Measurements from ENCODE around the gene ZNF536.
"Not testable (repeated sequence)": the region's sequence is repeated elsewhere in the genome, so short reads cannot be mapped to it uniquely, and the experiment has no call there.

ZNF536 gene

DNA sequence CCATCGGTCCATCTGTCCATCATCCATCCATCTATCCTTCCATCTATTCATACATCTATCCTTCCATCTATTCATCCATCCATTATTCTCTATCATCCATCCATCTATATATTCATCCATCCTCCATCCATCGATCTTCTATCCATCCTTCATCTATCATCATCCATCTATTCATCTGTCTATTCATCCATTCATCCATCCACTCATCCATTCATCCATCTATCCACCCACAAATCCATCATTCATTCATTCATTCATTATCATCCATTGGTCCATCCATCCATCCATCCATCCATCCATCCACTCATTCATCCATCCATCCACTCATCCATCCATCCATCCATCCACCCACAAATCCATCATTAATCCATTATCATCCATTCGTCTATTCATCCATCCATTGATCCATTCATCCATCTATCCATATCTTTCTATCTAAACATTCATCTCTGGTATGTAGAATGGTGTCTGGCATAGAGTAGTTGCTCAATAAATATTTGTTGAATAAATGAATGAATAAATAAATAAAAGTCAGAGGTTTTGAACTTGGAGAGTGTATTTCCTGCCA lies 36.6 kb downstream of the ZNF536 start:
- no peak for DNase-seq (ENCODE audit: extremely low read depth in 1 of 2, low read depth in 1 of 2)

DNA sequence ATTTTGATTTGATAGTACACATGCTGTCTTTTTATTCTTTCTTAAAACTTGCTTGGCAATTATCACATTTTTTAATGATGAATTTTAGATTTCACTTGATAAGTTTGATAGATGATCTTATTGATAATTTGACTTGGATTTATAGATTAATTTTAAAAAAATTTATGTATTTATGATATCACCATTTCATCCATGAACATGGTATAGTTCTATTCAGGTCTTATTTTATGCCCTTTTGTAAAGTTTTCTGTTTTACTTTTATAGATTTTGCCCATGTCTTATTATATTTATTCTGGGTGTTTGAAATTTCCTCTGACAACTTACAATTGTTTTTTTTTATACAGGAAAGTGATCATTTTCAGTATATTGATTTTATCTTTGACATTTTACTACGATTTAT lies 39.5 kb downstream of the ZNF536 start:
- no peak for DNase-seq (ENCODE audit: extremely low read depth in 1 of 2, low read depth in 1 of 2)

DNA sequence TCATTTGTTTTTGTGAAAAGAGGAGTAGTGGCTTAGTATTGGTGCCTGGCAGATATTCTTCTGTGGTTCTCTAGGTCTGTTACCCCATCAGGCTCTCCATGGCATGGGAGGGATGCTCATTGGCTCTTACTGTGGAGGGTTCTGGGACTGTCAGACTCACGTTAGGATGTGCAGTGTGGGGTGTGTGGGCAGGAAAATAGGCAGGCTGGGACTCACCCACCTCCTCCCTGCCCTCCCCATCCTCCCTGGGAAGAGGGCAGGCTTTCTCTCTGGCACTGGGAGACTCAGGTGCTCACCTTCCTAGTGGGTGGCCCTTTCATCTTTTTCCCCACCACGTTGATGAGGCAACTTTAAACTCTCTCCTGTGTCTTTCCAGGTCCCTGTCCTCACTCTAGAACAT lies 44.2 kb downstream of the ZNF536 start:
- no peak for DNase-seq (ENCODE audit: extremely low read depth in 1 of 2, low read depth in 1 of 2)

DNA sequence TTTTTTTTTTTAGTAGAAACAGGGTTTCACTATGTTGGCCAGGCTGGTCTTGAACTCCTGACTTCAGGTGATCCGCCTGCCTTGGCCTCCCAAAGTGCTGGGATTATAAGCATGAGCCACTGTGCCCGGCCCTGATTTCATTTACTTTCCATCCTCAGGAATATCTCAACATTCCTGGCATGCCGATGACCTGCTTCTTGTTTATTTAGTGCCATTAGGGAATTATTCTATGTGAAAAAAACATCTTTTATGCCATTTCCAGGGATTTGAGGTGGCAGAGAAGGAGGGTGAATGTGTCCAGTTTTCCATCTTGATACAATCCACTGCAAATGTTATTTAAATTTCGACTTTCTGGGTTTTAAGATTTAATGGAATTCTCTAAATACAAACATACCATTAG lies 45.0 kb downstream of the ZNF536 start:
- not testable (repeated sequence) for DNase-seq (ENCODE audit: extremely low read depth in 1 of 2, low read depth in 1 of 2)

DNA sequence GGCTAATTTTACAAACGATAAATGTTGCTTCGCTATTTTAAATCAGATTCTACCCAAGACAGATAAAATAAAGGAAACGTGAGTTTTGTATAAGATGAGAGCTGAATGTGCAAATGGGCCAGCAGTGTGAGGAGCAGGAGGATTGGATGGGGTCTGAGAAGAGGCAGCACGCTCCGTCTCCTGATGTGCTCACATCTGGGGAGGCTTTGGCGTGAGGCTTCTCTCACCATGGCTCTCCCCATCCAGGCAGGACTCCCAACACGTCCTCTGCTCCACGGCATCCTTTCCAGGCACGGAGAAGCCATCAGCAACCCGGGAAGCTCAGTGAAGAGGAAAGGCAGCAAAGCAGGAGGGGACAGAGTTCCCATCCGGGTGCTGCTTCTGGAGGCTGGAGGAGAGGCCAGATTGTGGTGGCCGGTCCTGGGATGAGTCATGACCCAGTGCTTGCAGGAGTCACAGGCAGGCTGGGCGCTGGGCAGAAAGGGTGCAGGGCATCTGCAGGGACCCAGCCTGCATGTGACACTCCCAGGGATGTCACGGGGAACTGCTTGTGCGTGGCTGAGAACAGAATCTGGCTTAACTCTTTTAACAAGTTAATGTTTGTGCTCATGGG lies 47.5 kb downstream of the ZNF536 start:
- DNase-seq (ENCODE audit: extremely low read depth in 1 of 2, low read depth in 1 of 2), result no peak

DNA sequence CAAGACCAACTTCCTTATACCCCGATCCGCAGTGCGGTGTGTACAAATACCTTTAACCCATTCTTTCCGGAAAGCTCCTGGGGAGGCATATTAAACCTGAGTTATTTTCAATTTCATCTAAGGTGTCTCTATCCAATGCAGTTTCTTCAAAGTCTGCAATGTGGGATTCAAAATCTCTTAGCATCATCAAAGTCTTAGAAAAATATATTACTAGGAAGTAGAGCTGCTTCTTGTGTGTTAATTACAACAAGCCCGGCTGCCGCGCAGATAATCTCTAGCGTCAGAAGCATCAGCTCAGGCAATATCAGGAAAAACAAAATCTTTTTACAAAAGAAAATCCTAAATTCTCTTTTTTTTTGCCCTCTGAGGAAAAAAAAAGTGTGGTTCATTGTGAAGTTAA lies 48.1 kb downstream of the ZNF536 start:
- DNase-seq (ENCODE audit: extremely low read depth in 1 of 2, low read depth in 1 of 2), result no peak

DNA sequence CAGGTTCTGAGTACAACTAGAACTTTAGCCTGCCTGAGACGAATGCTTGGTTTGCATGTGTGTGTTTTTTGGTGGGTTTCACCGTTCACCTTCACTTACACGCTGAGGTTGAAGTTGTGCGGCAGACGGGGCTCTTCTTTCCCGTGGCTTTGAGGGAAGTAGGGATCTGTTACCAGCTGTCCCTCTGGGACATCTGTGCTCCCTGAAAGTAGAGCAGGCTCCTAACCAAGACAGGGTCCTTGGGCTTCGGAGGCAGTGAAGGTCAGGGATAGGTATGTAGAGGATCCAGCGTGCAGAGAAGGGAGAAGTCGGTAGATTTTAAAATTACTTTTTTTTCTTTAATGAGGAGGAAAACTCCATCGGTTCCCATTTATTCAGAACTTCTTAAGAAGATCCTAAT lies 48.7 kb downstream of the ZNF536 start:
- DNase-seq (ENCODE audit: extremely low read depth in 1 of 2, low read depth in 1 of 2), result no peak

DNA sequence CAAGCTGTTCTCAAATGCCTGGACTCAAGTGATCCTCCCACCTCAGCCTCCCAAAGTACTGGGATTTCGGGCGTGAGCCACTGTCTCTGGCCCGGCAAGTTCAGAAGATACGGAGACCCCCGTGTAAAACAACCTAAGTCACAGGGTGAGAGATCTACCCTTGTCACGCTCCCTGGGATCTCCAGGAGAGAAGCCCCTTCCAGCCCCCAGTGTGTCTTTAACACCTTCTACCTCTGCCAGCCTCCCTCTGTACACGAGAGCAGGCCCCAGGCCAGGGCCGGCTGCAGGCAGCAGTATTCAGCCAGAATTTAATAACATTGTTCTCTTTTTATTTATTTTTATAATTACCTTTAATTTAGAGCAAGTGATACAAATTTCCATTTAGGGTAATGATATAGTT lies 49.4 kb downstream of the ZNF536 start:
- no peak for DNase-seq (ENCODE audit: extremely low read depth in 1 of 2, low read depth in 1 of 2)

DNA sequence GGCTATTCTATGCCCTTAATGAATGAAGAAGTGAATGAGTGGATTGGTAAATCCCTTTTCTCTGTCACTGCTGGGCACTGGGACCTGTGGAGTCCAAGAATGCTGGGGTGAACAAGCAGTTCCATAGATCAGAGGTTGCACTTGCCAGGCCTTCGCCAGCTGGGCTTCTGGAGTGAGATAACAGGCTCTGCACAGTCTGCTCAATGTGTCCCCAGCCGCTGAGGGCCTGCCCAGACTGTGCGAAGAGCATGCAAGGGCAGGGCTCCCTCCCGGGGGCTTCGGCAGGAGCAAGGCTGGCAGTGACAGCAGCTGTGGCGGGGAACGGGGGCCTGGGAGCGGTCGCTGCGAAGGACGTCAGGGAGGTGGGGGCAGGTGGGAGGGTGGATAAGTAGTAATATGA lies 51.3 kb downstream of the ZNF536 start:
- no peak for DNase-seq (ENCODE audit: extremely low read depth in 1 of 2, low read depth in 1 of 2)

DNA sequence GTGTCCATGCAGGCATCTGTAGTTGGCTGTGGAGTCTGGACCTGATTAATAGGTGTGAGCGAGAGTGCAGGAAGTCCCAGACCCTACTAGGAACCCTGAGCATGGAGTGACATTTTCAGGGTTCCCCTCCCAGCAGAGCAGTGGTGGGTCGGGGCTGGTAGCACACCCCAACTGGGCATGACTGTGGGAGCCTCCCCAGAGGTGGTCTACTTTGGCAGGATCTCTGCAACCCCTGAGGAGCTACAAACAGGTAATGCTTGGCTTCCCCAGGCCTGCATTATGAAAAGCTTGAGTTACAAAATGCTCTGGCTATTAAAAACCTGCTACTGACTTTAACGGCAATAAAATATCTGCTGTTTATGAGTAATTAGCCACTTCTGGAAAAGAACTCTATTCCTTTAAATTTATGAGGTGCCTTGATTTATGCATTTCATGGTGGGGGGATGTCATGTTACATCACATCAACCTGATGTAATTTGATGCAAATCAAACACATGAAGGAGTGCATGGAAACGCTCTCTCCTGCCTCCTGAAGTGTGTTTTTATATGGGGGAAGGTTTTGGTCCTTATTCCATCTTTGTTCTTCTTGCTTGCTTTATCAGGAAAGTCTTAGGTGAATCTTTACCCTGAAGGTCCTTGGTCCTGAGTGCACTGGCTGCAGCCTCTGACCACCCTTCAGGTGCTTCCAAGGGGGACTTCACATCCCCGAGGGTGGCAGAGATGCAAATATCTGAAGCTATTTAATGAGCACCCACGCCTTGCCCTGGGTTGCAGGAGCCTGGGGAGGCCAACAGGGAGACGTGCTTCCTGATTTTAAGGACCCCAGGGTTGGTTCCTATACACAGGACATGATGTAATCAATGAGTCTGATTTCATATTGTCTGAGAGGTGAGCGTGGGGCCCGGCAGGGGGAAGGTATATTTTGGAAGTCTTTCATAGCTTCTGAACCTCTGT lies 54.0 kb downstream of the ZNF536 start:
- no peak for DNase-seq (ENCODE audit: extremely low read depth in 1 of 2, low read depth in 1 of 2)

DNA sequence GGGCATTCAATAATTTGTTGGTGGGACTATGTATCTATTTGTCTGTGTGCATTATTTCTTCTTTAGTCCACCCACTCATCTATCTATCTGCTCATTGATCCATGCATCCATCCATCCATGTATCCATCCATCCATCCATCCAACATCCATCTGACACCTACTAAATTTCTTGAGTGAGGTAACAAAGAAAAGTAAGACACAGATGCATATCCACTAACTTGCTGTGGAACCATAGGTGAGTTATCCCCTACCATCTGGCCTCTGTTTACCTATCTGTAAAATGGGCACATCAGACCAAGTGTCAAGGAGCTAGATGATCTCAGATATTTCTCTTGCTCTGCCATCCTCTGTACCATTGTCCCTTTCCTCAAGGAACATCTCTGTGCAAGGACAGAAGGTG lies 54.7 kb downstream of the ZNF536 start:
- no peak for DNase-seq (ENCODE audit: extremely low read depth in 1 of 2, low read depth in 1 of 2)

DNA sequence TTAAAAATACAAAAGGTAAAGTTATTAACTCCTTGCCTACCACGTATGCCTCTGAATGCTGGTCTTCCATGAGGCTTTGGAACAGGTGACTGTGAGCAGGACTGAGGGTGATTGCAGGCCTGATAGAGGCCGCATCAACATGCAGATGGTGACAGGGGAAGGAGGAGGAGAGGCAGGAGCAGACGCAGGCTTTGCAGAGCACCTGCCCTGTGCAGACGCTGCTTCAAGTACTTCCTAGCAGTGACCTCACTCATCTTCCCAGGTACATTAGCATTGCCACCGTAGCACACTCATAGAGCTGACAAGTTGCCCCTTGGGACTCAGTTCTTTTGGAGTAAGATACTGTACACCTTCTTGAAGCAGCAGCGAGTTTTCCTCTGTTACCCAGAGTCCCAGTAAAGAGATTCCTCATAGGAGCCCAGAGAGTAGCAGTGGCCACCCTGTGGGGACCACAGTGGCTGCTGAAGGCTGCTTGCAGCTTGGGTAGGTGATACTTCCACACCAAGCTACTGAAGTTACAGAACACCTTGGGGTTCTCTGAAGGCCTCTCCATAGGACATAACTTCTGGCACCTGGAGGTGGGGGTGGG lies 56.0 kb downstream of the ZNF536 start:
- no peak for DNase-seq (ENCODE audit: extremely low read depth in 1 of 2, low read depth in 1 of 2)

DNA sequence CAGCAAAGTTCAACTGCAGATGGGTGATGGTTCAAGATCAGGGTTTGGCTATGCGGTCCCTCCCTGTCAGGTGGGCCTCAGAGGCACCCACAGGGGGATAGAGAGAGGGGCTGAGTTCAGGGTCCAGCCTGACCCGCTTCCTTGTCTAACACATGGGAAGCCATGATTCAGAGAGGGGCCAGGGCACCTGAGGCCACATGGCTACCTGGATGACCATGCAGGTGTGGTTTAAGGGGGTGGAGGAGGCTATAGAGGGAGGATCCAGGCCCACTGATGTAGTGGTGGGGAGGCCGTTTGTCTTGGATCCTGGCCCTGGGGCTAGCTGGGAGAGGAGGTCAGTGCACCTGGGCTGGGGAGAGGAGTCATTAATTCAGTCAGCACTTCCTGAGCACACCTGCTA lies 56.7 kb downstream of the ZNF536 start:
- DNase-seq (ENCODE audit: extremely low read depth in 1 of 2, low read depth in 1 of 2), result no peak

DNA sequence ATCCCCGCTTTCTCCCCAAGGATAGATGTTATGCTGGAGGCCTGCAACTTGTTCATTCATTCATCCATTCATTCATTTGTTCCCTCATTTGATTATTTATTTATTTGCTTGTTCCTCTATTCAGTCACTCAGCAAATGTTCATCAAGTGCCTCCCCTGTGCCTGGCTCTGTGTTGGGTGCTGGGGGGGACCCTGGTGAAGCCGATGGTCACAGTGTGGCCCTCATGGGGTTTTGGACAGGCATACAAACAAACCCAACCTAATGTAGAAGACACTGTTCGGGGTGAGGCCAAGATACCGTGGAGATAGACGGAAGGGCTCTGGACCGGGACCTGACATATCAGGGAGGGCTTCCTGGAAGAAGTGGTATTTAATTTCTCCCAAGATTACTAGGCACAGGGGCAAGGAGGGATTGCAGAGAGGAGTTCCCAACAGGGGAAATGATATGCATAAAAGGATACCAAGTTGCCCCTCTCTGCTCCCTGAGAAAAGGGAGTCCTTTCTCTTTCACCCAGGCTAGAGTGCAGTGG lies 58.1 kb downstream of the ZNF536 start:
- no peak for DNase-seq (ENCODE audit: extremely low read depth in 1 of 2, low read depth in 1 of 2)

DNA sequence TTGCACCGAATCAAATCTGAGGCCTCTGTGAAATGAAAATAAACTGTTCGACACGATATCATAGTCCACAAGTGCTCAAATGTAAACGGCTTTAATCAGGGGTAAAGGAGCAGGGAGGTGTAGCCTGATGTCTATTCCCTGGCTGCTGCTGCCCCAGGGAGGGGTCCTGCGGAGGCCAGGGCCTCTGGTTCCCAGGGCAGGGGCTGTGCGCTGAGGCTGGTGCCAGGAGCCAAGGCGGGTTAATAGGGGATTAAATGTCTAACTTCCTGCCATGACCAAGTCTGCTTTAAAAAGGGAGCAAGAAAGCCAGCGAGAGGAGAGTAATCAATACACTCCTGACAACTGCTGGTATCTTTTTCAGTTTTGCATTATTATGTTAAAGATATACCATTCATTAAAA lies 59.4 kb downstream of the ZNF536 start:
- no peak for DNase-seq (ENCODE audit: extremely low read depth in 1 of 2, low read depth in 1 of 2)

DNA sequence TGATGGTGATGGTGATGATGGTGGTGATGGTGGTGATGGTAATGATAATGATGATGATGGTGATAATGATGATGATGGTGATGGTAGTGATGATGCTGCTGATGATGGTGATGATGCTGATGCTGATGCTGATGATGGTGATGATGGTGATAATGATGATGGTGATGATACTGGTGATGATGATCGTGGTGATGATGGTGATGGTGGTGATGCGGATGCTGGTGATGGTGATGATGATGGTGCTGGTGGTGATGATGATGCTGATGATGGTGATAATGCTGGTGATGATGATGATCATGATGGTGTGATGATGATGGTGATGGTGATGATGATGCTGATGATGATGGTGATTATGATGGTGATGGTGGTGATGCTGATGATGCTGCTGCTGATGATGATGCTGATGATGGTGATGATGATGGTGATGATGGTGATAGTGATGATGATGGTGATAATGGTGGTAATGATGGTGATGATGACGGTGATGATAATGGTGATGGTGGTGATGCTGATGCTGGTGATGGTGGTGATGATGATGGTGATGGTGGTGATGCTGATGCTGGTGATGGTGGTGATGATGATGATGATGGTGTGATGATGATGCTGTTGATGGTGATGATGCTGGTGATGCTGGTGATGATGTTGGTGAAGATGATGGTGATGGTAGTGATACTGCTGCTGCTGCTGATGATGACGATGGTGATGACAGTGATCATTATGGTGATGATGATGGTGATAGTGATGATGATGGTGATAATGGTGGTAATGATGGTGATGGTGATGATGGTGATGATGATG lies 62.8 kb downstream of the ZNF536 start:
- DNase-seq (ENCODE audit: extremely low read depth in 1 of 2, low read depth in 1 of 2), result no peak

DNA sequence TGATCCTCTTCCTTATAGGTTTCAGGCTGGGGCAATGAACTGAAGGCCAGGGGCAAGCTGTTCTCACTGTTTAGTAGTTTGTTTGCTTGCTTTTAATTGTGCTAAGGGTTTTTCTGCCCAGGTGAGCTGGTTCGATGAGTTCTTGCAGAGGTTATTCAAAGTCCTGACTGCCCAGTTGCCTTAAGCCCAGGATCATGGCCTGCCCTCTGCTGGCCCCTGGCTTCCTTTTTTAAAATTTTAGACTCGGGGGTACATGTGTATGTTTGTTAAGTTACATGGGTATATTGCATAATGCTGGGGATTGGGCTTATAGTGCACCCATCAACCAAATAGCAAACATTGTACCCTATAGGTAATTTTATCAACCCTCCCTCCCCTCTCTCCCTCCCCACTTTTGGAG lies 65.7 kb downstream of the ZNF536 start:
- no peak for DNase-seq (ENCODE audit: extremely low read depth in 1 of 2, low read depth in 1 of 2)

DNA sequence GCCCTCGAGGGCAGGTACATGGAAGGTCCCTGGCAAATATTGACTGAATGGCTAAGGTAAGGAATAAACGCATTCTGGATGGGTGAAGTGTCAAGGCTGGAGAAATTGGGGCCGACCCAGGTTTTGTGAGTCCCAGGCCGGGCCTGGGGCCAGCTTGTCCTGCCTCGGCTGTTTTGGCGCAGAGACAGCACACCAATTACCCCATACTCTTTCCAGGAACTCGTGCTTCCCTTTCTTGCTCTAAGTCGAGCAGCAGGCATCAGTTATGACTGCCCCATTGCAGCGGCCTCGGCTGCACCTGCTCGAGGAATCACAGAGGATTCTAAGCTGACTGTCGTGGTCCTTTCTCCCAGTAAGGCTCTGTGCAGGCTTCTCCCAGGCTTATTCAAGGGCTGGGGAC lies 67.1 kb downstream of the ZNF536 start:
- no peak for DNase-seq (ENCODE audit: extremely low read depth in 1 of 2, low read depth in 1 of 2)

DNA sequence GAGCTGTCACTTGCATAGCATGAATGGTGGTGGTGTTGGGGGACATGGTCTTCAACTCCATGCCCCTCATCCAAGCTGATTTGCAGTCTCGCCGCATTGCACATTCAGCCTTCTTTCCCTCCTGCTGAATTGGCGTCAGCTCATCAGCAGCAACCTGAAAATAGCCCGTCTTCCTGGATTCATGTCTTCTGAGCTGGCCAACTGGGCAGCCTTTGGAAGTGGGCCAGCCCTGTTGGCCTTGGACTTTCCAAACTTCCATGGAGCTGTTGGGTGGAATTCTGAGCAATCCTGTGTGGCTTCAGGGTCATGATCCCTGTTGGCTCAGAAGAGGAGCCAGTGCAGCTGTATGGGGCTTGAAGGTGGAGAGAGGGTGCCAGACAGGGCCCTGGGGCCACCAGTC lies 68.8 kb downstream of the ZNF536 start:
- no peak for DNase-seq (ENCODE audit: extremely low read depth in 1 of 2, low read depth in 1 of 2)

DNA sequence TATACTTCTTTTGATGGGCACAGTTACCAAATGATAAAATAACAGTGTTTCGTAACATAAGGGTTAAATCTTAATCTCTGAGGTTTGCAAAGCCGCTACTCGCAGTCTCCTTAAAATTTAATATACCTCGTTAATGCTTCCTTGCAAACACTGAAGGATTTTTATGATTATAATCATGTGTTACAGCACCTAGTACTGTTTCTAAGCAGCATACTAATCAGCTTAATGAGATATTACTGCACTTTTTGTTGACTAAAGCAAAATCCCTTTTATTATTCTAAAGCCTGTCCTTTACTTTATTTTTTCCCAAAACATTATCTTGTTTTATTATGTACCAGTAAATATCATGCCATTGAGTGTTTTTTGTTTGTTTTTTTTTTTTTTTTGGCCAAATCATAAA lies 70.5 kb downstream of the ZNF536 start:
- no peak for DNase-seq (ENCODE audit: extremely low read depth in 1 of 2, low read depth in 1 of 2)

Data from activated CD8-positive, alpha-beta memory T cell treated with anti-CD3 and anti-CD28 coated beads for 1 hour (primary cell).